GM18519 (cell line): Measurements from ENCODE around the gene LMBRD2.
A peak's percentile ranks its signal among the peaks of the same experiment; 100 is the strongest.
"Not testable (repeated sequence)": the region's sequence is repeated elsewhere in the genome, so short reads cannot be mapped to it uniquely, and the experiment has no call there.

Experiments used
- ATAC-seq: cut with Tn5 transposase; IDR thresholded peaks from one replicate; pipeline ENCODE4 v1.9.1; 2021; ENCODE audit warnings: mild to moderate bottlenecking, moderate library complexity; ENCODE audit not compliant: unreplicated experiment, low FRiP score

Gene LMBRD2

DNA sequence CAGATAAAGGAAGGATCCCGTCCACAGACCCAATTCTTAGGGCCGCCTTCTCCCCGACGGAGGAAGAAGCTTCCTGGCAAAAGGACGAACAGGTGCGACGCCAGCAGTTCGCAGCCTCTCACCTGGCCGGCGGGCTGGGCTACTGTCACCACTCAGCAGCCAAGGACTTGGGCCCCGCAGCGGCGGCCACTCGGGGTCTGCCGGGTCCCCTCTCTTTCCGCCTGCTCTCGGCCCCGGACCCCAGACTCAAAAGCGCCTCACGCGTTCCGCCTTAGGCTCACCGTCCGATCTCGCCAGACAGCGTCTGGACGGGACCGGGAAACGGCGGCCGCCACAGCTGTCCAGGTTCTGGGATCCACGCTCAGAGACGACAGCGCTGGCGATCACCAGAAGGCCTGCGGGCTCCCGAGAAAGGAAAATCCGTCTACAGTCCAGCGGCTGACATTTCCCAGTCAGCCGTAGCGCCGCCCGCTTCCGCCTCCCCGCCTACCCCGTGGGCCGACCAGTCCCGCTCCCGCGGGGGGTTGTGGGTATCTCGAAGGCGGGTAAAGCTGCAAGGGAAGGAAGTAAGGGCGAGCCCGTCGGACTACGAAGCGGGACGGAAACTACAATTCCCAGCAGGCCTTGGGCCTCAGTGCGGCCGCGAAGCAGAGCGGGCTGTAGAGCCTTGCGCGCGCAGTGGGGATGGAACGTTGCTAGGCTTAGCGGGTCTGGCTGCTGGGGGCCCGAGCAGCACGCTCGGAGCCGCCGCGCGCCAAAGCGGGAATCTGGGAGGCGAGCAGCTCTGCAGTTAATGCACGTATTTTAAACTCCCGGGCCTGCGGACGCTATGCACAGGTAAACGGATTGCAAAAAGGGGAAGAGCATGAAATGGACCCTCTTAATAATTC, at the start of gene LMBRD2, which contains the start of gene SKP2:
Gene LMBRD2, minus strand, starts transcription at position 454 of the 890 bp plus-strand sequence. CDS start 8,538 bp downstream, outside the sequence.
Gene SKP2, plus strand, starts transcription at position 678 of the 890 bp plus-strand sequence. Its CDS starts 152 bp downstream, at position 830.
- ATAC-seq, result peak; percentile 99

DNA sequence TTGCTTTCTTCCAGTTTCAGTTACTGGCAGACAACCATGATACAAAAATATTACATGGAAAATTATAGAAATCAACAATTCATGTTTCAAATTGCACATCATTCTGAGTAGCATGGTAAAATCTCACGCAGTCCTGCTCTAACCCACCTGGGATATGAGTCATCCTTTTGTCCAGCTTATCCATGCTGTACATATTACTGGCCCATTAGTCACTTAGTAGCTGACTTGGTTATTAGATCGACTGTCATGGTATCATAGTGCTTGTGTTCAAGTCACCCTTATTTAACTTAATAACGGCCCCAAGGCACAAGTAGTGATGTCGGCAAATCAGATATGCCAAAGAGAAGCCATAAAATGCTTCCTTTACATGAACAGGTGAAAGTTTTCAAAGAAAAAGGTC, 48.8 kb upstream of the LMBRD2 start:
- ATAC-seq, result no peak

DNA sequence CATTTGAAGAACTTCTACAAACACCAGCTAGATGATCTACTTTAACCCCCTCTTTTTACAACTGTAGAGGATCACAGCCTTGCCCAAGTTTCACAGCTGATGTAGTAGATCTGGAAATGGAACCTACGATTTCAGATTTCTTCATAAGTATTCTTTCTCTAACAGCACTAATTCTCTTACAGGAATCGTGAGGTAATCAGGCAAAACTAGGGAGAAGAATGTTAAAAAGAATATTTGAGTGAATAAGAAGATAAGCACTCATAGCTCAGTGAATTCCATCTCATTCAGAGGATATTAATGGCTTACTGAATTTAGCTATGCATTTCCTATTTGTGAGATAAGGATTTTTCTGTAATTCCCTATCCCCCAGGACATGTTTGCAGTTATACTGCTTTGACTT, 47.9 kb upstream of the LMBRD2 start:
- no peak for ATAC-seq

DNA sequence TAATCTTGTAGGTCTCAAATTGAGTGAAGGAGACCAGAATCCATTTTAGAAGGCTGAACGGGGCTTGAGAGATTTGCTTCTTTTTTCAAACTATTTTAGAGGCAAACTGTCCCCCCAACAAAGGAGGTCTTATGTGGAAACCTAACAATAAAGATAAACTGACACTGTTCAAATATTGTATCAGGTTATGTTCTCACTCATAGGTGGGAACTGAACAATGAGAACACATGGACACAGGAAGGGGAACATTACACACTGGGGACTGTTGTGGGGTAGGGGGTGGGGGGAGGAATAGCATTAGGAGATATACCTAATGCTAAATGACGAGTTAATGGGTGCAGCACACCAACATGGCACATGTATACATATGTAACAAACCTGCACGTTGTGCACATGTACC, 47.1 kb upstream of the LMBRD2 start:
- ATAC-seq, result not testable (repeated sequence)

DNA sequence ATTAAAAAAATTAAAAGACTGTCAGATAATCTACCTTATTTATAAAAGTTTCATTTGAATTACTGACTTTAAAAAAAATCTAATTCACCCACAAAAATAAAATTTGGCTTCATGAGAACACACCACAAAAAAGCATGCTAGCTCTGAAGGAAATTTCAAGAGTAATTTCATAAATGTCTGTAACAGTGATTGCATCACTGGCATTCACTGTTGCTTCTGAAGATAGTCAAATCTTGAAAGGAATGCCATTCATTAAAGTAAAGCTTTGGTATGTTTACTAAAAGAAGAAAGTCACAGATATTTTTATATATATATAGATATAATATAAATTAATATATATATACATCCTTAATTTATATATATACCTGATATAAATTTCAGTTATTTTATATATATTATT, 46.6 kb upstream of the LMBRD2 start:
- ATAC-seq, result no peak

DNA sequence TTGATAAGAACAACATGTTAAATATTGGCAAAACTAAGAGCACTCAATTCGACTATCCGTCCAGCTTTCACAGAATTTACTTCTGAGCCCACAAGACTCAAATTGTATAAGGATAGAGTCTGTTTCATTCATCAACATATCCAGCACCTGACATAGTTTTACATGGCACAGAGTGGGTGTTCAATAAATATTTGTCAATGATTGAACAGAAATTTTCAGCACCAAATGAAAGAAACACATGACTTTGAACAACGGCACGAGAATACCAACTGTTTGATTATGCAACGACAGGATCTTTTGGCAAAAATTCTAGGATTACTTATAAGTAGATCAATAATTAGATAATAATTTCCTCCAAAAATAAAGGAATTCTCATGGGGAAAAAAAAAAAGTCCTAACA, 42.1 kb upstream of the LMBRD2 start:
- no peak for ATAC-seq

DNA sequence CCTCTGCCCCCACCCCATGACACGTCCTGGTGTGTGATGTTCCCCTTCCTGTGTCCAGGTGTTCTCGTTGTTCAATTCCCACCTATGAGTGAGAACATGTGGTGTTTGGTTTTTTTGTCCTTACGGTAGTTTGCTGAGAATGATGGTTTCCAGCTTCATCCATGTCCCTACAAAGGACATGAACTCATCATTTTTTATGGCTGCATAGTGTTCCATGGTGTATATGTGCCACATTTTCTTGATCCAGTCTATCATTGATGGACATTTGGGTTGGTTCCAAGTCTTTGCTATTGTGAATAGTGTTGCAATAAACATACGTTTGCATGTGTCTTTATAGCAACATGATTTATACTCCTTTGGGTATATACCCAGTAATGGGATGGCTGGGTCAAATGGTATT, 32.7 kb upstream of the LMBRD2 start:
- ATAC-seq, result not testable (repeated sequence)

DNA sequence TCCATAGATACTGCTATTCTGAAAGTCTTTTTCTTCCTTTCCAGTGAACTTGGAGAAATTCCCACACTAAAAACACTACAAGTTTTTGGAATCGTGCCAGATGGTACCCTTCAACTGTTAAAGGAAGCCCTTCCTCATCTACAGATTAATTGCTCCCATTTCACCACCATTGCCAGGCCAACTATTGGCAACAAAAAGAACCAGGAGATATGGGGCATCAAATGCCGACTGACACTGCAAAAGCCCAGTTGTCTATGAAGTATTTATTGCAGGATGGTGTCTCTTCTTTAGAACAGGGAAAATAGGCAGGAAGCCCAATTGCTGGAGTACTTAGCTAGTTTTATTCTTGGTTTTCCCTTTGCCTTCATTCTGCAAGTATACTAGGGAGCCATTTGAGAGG, 30.1 kb upstream of the LMBRD2 start:
- no peak for ATAC-seq

DNA sequence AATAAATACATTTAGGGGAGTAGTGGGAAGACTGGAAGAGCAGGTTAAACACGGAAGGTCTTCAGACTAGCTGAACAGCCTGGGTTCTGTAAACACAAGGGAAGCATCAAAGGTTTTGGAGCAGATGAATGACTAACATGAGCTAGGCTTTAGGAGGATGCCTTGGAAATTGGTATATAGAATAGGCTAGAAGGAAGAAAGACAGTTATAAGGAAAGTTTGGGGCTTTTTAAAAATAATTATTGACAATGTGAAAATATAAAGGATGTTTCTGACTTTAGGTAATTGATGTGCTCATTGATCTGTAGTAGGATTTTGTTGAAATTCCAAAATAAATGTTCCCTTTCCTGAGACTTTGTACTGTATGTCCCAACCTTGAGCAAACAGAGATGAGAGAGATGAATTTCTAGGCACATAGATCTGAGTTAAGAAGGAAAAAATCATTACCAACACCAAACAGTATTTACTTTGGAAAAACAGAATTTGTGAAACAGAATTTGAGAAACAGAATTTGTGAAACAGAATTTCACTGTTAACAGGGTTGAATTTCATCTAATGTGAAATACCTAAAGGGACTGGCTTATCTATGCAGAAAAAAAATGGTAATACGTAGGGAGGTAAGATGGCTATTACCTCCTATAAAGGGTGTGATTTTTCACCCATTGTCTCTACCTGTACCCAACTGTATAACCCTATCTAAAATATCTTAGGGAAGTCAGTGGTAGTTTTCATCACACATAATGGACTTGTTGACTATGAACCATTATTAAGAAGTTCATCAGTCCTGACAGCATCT, 29.1 kb upstream of the LMBRD2 start:
- ATAC-seq, result no peak

DNA sequence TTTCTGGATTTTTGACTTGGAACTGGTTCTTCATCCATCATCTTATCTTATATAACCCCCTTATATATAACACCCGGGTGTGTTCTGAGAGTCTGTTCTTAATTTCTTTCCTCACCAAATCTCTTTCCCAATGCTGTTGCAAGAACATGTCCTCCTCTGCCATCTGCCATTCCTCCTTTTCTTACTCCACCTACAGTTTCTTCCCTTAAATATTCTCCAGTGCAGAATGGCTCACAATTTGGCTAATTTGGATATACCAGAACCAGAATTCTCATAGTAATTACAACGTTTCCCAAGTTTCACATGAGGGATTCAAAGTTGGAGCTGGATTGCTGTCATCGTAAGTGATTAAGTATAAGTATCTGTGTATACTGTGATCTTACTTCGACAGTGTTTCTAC, 28.3 kb upstream of the LMBRD2 start:
- ATAC-seq, result no peak

DNA sequence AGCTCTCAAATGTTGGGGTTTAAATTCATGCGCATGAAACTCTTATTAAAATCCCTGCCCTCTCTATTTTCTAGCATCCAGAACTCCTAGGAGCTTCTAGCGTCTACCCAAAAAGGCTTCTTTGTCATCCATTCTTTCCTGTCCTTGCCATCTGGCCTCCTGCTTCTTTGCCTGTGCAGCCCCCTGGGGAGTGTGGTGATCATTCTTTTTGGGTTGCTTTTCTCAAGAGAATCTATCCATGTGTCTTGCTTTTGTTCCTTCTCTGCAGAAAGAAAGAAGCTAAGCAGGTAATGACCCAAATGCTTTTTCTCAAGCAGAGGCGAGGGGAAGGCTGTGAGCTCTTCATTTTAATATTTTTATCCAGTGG, 26.8 kb upstream of the LMBRD2 start:
- ATAC-seq, result no peak

DNA sequence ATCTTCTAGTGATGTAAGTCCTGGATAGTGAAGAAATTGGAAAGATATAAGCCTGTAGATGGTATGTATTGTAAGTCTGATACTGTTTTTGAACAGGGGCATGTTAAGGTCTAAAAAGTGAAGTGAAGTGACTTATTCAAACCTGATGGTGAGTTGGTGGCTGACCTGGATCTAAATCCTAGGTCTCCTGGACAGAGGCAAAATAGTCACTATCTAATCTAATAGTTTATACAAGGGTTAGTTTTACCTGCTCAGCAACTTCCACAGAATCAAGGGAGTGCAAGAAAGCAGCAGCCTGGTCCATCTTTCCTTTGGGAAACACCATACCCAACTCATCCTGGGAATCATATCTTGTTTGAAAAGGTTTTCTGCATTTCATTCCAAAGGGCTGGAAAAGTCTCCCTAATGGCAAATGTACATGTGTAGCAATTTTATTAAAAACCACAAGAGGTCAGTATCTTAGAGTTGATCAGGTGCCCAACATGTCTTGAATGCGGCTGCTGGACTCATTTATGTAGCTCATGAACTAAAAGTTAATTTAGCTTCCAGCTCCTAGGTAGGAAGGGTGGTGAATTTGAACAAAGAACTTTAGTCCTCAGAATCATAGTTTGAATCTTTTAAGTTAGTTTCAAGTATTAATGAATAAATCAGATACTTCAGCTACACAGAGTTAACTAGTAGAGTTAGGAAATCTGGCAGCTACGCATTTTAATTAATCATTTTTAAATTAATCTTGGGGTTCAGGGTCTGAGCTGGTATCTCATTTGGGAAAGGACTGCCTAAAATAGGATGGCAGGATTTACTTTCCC, 26.2 kb upstream of the LMBRD2 start:
- no peak for ATAC-seq

DNA sequence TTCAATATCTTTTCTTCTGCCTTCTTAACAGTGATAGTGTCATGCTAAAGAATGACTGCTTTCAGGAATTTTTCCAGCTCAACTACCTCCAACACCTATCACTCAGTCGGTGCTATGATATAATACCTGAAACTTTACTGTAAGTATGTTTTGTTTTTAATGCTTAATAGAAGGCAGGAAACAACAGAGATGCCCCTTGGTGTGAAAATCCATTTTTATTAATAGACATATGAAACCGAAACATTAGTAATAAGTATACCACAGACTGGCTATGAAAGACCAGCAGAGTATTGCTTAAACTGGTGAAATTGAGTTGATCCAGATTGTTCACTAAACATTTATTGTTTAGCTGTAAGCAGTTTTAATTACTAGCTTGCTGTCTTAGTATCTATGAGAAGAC, 25.5 kb upstream of the LMBRD2 start:
- peak; percentile 97 for ATAC-seq

DNA sequence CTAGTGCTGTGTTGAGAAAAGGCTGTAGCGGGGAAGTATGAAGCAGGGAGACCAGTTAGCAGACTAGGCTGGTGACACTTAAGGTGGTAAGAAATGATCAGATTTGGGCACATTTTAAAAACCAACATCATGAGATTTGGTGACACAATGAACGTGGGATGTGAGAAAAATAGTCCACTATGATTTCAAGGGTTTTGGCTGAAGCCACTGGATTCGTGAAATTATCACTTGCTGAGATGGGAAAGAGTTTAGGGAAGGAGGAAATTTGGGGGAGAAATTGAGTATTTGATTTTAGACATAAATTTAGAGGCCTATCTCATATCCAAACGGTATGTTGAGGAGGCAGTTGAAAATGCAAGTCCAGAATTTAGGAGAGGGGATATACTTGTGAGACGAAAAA, 23.4 kb upstream of the LMBRD2 start:
- no peak for ATAC-seq

DNA sequence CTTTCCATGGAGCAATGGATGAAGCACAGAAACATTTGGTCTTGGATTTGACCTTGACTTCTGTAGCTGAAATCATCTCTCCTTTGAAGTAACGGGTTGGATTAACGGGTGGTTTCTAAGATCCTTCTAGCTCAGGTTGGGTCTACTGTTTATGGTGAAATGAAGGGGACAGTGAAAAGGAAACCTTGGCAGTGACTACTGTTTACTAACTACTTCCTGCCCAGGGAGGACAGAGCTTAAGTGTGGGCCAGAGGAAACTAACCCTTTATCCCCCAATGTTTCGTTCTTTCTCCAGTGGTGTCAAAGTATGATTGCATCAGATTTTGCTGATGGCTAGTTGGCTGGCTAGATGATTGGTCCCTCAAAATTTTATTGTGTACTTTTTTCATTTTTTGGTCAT, 22.4 kb upstream of the LMBRD2 start:
- no peak for ATAC-seq

DNA sequence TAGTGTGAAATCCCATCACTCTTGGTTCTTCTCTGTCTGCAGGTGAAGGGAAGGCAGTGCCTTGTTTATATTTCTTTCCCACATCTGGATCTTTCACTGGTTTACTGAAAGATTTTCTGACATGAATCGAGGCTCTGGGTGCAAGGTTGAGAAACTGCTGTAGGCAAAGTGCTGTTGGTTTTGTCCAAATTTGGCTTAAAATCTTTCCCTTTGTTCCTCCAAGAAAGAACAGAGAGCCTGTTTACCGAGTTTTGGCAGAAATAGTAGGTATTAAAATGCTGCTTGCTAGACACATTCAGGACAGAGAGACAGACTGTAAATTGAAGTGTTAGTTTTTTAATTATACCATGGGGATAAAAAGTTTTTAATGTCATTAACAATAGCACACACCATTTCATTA, 21.7 kb upstream of the LMBRD2 start:
- no peak for ATAC-seq

DNA sequence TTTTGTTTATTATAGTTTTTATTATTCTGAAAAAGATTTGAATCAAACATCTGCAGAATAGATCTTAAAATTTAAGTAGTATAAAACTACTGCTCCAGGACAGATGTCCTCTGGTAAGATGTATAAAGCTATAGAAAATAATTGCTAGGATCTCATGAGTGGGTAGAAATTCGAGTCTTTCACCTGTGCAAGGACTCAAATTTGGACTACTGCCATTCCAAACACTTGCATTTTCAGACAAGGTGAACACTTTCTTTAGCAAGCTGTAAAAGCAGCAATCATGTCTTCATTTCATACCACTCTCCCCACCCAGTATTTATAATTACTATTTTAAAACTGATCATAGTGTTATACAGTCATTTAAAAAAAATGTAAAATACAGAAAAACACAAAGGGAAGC, 20.9 kb upstream of the LMBRD2 start:
- no peak for ATAC-seq

DNA sequence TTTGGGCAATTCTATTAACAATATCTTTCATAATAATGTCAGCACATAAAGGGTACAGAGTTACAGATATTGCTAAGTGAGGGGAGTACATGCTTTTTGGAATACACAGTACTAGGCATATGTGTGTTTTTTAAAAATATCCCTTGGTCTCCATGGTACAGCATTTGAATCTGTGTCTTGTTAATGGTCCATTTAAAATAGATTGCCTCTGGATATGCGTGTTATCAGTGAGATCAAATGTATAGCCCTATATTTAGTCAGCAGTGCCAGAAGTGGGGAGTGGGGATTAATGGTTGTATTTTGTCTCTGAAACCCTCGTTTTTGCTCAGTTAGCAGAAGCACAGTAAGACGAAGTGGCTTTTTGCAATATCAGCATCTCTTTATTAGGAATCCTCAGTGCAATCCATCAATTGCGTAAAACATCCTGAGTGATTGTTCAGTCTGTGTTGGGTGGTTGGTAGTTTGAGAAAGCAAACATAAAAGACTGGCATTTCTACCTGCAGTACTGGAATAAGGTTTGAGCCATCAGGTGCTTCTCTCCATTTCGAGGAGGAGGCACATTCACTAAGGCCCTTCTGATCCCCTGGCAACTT, 19.2 kb upstream of the LMBRD2 start:
- no peak for ATAC-seq

DNA sequence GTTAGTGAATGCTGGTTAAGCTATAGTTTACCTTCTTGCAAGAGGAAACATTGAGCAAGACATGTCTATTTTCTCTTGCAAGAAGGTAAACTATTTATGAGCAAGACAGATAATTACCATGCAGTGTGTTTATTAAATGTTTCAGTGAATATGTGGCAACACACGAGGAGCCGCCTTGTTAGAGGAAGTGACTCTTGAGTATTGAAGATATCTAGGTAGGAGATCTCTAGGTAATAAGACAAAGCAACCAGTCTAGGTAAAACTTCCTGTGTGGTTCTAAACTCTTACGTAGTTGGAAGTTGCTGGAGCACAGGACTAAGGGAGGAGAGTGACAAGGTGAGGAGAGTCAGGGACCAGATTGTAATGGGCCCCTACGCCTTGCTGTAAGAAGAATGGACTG, 17.1 kb upstream of the LMBRD2 start:
- ATAC-seq, result no peak

DNA sequence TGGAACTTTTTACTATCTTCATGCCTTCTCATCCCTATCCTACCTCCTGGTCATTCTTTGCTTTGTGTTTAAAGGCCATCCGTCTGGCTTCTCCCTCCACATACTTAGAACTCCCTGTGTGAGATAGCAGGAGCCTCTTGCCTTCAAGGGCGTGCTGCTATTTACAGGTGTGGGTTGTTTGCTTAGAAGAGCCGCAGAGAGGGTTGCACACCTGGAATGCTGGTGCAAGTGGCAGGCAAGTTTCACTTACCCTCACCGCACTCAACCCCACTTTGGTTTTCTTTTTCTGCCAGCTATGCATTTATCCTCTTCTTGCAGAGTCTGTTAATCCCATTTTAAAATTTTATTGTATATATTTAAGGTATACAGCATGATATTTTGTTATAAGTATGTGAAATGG, 12.8 kb upstream of the LMBRD2 start:
- ATAC-seq, result no peak
